Nephron progenitor cell (in vitro differentiated cells): ENCODE data around the gene ZKSCAN3.

Source experiments
- DNase-seq: peaks from one replicate; pipeline ENCODE4 v3.0.0; 2021
- H3K27ac Mint-ChIP-seq: 2 replicates; pipeline ENCODE4 v1.8.0; 2021; ENCODE audit warnings: mild to moderate bottlenecking, moderate library complexity, mixed read lengths
- H3K27me3 Mint-ChIP-seq: 2 replicates; pipeline ENCODE4 v1.8.0; 2021; ENCODE audit warnings: mild to moderate bottlenecking, low read depth, mixed read lengths; ENCODE audit not compliant: poor library complexity
- H3K36me3 Mint-ChIP-seq: 2 replicates; pipeline ENCODE4 v1.8.0; 2021; ENCODE audit warnings: low read depth, mixed read lengths
- H3K4me1 Mint-ChIP-seq: 2 replicates; pipeline ENCODE4 v1.8.0; 2021; ENCODE audit warnings: mixed read lengths
- H3K4me3 Mint-ChIP-seq: 2 replicates; pipeline ENCODE4 v1.8.0; 2021; ENCODE audit warnings: mild to moderate bottlenecking, moderate library complexity, mixed read lengths
- H3K9me3 Mint-ChIP-seq: 2 replicates; pipeline ENCODE4 v1.8.0; 2021; ENCODE audit warnings: mild to moderate bottlenecking, moderate library complexity, mixed read lengths
- TF ChIP-seq, protein P1 (sequence below): fragments of 200-600 bp; sonication (generic); IDR thresholded peaks from 2 replicates; pipeline ENCODE4 v1.5.0; 2021; ENCODE audit warnings: antibody characterized with exemption

ZKSCAN3 gene

DNA sequence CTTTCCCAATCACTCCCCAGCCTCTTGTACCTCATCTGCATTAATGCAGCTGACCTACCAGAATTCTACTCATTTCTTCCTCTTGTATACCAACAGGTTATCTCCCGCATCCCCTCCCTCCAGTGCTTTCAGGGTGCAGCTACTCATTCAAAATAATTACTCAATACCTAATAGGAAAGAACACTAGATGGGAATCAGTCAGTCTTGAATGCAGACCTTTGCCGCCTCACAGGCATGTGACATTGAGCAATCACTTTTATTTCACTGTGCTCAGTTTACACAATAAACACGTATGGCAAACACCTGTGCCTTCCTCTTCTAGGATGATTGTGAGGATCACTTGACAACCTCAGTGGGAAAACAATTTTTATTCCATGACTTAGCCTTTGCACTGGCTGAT, 27.1 kb upstream of the ZKSCAN3 start:
- peaks cover 46% of the 10 kb centered on the region for H3K36me3 Mint-ChIP-seq
- TF ChIP-seq, protein P1, sequence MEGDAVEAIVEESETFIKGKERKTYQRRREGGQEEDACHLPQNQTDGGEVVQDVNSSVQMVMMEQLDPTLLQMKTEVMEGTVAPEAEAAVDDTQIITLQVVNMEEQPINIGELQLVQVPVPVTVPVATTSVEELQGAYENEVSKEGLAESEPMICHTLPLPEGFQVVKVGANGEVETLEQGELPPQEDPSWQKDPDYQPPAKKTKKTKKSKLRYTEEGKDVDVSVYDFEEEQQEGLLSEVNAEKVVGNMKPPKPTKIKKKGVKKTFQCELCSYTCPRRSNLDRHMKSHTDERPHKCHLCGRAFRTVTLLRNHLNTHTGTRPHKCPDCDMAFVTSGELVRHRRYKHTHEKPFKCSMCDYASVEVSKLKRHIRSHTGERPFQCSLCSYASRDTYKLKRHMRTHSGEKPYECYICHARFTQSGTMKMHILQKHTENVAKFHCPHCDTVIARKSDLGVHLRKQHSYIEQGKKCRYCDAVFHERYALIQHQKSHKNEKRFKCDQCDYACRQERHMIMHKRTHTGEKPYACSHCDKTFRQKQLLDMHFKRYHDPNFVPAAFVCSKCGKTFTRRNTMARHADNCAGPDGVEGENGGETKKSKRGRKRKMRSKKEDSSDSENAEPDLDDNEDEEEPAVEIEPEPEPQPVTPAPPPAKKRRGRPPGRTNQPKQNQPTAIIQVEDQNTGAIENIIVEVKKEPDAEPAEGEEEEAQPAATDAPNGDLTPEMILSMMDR: no peak
- H3K27ac Mint-ChIP-seq: no peak overlapping the region
- no peaks in the 10 kb centered on the region for H3K4me1 Mint-ChIP-seq
- H3K27me3 Mint-ChIP-seq: peaks cover 14% of the 10 kb centered on the region
- no peak overlapping the region for H3K4me3 Mint-ChIP-seq
- DNase-seq: no peak
- peaks cover 56% of the 10 kb centered on the region for H3K9me3 Mint-ChIP-seq

DNA sequence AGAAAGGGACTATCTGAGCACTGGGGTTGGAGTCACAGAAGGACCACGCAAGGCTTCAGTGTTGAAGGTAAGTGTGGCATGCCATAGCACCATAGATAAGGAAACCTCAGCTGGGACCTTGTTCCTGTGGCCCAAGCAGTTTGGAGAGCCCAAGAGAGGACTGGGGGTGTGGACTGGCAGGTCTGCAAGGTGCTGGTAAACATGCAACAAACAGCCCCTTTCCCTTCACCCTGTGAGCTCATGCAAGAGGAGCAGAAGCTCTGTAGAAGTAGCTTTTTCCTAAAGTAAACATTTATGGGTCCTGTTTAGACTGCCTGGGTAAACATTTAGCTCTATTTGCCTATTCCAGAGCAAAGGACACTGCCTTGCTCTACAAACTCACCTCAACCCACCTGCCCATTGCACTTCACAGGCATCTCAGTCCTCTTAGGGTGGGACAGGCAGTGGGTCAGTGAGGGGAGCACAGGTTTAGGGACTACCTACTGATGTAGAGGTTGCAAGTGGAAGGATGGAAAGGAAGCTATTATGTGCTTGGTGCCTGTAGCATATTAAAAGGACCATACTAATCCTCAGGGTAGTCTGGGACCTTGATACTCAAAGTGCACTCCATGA, 25.8 kb upstream of the ZKSCAN3 start:
- Mint-ChIP-seq H3K4me1 (no peaks in the 10 kb centered on the region), H3K36me3 (peaks cover 59% of the 10 kb centered on the region), H3K27ac (no peak overlapping the region), H3K4me3 (no peak overlapping the region), H3K27me3 (peaks cover 14% of the 10 kb centered on the region), H3K9me3 (peaks cover 69% of the 10 kb centered on the region)
- DNase-seq: no peak
- TF ChIP-seq, protein P1: no peak

DNA sequence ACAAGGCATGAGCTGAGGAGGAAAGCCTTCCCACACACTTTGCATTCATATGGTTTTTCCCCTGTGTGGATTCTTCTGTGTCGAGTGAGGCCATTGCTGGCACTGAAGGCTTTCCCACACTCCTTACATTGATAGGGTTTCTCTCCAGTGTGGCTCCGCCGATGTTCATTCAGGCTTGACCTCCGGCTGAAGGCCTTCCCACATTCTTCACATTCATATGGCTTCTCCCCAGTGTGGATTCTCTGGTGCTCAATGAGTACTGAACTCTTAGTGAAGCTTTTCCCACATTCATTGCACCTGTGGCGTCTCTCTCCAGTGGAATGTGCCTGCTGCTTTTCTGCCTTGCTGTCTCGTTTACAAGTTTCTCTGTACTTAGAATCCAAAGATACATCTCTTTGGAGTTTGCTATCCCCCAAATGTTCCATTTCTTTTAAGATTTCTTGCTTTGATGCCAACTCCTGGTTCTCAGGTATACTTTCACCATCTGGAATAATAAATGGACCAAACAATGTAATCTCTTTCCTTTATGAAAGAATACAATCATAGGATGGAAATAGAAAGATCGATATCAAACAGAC, 23.3 kb upstream of the ZKSCAN3 start:
- Mint-ChIP-seq H3K4me3 (no peak overlapping the region), H3K4me1 (no peaks in the 10 kb centered on the region), H3K36me3 (peaks cover 77% of the 10 kb centered on the region), H3K27ac (no peak overlapping the region), H3K9me3 (peaks cover 80% of the 10 kb centered on the region), H3K27me3 (peaks cover 8% of the 10 kb centered on the region)
- TF ChIP-seq, protein P1: no peak
- DNase-seq: no peak

DNA sequence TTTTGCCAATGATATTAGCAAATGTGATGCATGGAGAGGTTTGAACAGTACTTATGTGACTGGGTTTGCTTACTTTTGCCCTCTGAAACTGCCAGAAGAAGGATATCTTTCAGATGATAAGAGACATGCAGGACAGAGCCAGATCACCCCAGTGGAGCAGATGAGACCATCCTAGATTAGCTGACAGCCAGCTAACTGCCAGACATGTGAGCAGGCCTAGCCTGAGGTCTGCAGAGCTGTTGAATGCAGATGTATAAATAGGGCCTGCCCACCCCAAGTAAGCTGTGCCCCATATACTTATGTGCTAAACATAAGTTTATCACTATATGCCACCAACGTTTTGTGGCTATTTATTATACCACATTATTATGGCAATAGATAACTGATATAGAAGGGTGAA, 19.7 kb upstream of the ZKSCAN3 start:
- Mint-ChIP-seq H3K27ac (no peak overlapping the region), H3K9me3 (peaks cover 70% of the 10 kb centered on the region), H3K36me3 (peaks cover 79% of the 10 kb centered on the region), H3K4me1 (peaks cover 17% of the 10 kb centered on the region), H3K27me3 (peaks cover 3% of the 10 kb centered on the region), H3K4me3 (no peak overlapping the region)
- no peak for DNase-seq
- TF ChIP-seq, protein P1: no peak

DNA sequence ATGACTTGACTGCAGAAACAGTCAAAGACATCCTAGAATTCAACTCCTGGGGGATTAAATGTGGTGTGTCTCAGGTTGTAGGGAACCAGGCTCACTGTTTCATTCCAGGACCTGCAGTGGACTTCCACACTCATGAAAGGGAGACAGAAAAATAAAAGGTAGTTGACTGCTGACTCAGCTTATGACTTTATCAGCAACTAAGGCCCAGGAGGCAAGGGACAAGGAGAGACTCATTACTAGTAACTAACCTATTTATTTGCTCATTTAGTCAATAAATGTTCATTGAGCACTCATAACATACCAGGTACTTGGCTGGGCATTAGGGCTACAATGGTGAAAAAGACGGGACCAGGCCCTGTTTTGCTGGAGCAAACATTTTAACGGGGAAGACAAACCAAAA, 16.7 kb upstream of the ZKSCAN3 start:
- TF ChIP-seq, protein P1: no peak
- Mint-ChIP-seq H3K9me3 (peaks cover 40% of the 10 kb centered on the region), H3K36me3 (peaks cover 49% of the 10 kb centered on the region), H3K4me1 (peaks cover 18% of the 10 kb centered on the region), H3K27ac (no peak overlapping the region), H3K27me3 (peaks cover 3% of the 10 kb centered on the region), H3K4me3 (no peak overlapping the region)
- no peak for DNase-seq

DNA sequence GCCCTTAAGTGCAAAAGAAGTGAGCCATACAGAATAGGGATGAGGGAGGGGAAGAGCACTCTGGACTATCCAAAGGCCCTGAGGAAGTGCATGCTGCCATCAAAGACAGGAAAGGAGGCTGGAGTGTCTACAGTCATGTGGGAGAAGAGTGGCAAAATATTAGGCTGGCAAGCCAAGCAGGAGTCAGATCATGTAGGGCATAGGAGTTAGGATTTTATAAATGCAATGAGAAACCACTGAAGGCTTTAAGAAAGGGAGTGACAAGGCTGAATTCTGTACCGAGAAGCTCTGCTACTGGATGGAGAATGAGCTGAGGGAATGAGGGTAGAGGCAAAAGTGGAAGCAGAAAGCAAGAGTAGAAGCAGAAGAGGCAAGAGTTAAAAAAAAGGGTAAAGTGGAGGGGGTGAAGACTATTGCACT, 16.1 kb upstream of the ZKSCAN3 start:
- Mint-ChIP-seq H3K27me3 (peaks cover 3% of the 10 kb centered on the region), H3K4me1 (peaks cover 18% of the 10 kb centered on the region), H3K27ac (no peak overlapping the region), H3K4me3 (peak overlapping the region; percentile 23), H3K36me3 (peaks cover 44% of the 10 kb centered on the region), H3K9me3 (peaks cover 35% of the 10 kb centered on the region)
- TF ChIP-seq, protein P1: no peak
- DNase-seq: no peak
